HL-60 (cell line): ENCODE measurements around the gene AQP7.

Experiments
- DNase-seq, 2 experiments: peaks; one replicate each; pipeline ENCODE4 v3.0.0-alpha.2; 2010 to 2020; ENCODE audit warnings: low read depth in 1 of 2, low spot score in 1 of 2
- H3K27ac ChIP-seq: fragments of 250-450 bp; sonication (Bioruptor Pico); replicated peaks from 2 replicates; pipeline ENCODE4 v1.5.1; 2020; ENCODE audit warnings: mild to moderate bottlenecking, moderate library complexity
- H3K27me3 ChIP-seq: fragments of 250-450 bp; sonication (Bioruptor Pico); 2 replicates; pipeline ENCODE4 v1.5.1; 2021; ENCODE audit warnings: mild to moderate bottlenecking, moderate library complexity; ENCODE audit not compliant: insufficient read depth, poor library complexity, severe bottlenecking
- H3K4me3 ChIP-seq: replicated peaks from 2 replicates; pipeline ENCODE4 v1.5.1; 2011; ENCODE audit warnings: mild to moderate bottlenecking, control low read depth, low read length; ENCODE audit not compliant: insufficient read depth
- CTCF ChIP-seq: IDR thresholded peaks from one replicate; pipeline ENCODE4 v1.5.1; 2011; ENCODE audit warnings: low read length, control low read depth, inconsistent platforms; ENCODE audit not compliant: insufficient read depth
- GABPA ChIP-seq: IDR thresholded peaks from 2 replicates; pipeline ENCODE4 v1.6.1; 2012; ENCODE audit warnings: low read depth
- POLR2AphosphoS5 ChIP-seq: IDR thresholded peaks from 2 replicates; pipeline ENCODE4 v1.6.1; 2012; ENCODE audit warnings: low read depth
- REST ChIP-seq: IDR thresholded peaks from 2 replicates; pipeline ENCODE4 v1.6.1; 2012; ENCODE audit warnings: low read depth; ENCODE audit not compliant: insufficient replicate concordance
- SPI1 ChIP-seq: IDR thresholded peaks from 2 replicates; pipeline ENCODE4 v1.6.1; 2012; ENCODE audit warnings: low read depth, mild to moderate bottlenecking, borderline replicate concordance

The AQP7 gene

GRCh38 chr9:33344145-33344544 is 58.2 kb downstream of the AQP7 start:
- H3K27ac ChIP-seq, result no peak overlapping the region
- no peaks in the 10 kb centered on the region for H3K27me3 ChIP-seq
- DNase-seq, result no peak
- no peak overlapping the region for H3K4me3 ChIP-seq
- TF ChIP-seq GABPA, result no peak
- no peak for TF ChIP-seq POLR2AphosphoS5
- no peak for TF ChIP-seq REST
- TF ChIP-seq SPI1, result no peak
- TF ChIP-seq CTCF, result no peak

GRCh38 chr9:33341182-33341581 is 61.2 kb downstream of the AQP7 start:
- Histone ChIP-seq H3K27me3 (no peaks in the 10 kb centered on the region), H3K27ac (no peak overlapping the region), H3K4me3 (no peak overlapping the region)
- TF ChIP-seq SPI1, result no peak
- TF ChIP-seq POLR2AphosphoS5, result no peak
- no peak for TF ChIP-seq GABPA
- no peak for TF ChIP-seq CTCF
- TF ChIP-seq REST, result no peak
- DNase-seq, result no peak

- TF ChIP-seq POLR2AphosphoS5 (no peak), CTCF (no peak), REST (no peak), GABPA (no peak), SPI1 (no peak)
- H3K4me3 ChIP-seq, result no peak overlapping the region
- H3K27me3 ChIP-seq, result no peaks in the 10 kb centered on the region
- no peak for DNase-seq
- H3K27ac ChIP-seq, result no peak overlapping the region
These were observed 62.2 kb downstream of the AQP7 start for GRCh38 chr9:33340186-33340585.
